Stimulated activated naive CD8-positive, alpha-beta T cell treated with anti-CD3 and anti-CD28 coated beads, Interleukin-15, Interleukin-2, amounts not matched to agents 100 ng/mL and 50 ng/mL, for 24 hours (primary cell): ENCODE data around the gene IRF2.

ENCODE experiments used
- H3K27ac Mint-ChIP-seq: one replicate; pipeline ENCODE4 v1.8.0; 2021; ENCODE audit warnings: mild to moderate bottlenecking, mixed read lengths
- H3K27me3 Mint-ChIP-seq: one replicate; pipeline ENCODE4 v1.8.0; 2021; ENCODE audit warnings: mixed read lengths
- H3K36me3 Mint-ChIP-seq: one replicate; pipeline ENCODE4 v1.8.0; 2021; ENCODE audit warnings: low read depth, mixed read lengths
- H3K4me1 Mint-ChIP-seq: one replicate; pipeline ENCODE4 v1.8.0; 2021; ENCODE audit warnings: low read depth, mixed read lengths
- H3K4me3 Mint-ChIP-seq: one replicate; pipeline ENCODE4 v1.8.0; 2021; ENCODE audit warnings: mild to moderate bottlenecking, mixed read lengths
- H3K9me3 Mint-ChIP-seq: one replicate; pipeline ENCODE4 v1.8.0; 2021; ENCODE audit warnings: mixed read lengths

The IRF2 gene

DNA sequence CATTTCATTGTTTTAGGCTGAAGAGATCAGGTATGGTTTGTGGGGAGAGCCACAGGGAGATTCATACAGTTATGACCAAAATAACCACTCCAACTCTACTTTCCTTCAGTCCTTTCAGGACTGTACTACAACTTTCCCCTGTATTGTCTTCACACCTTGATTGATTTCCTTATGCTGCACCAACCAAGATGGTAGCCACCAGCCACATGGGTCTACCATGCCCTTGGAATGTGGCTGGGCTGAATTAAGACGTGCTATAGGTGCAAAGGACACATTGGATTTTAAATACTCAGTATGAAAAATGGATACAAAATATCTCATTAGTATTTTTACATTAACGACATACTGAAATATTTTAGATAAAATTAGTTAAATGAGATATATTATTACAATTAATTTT lies 11.2 kb downstream of the IRF2 start:
- Mint-ChIP-seq H3K27ac (peak overlapping the region; percentile 39), H3K4me3 (no peak overlapping the region), H3K27me3 (no peaks in the 10 kb centered on the region), H3K9me3 (no peaks in the 10 kb centered on the region), H3K4me1 (peaks cover 77% of the 10 kb centered on the region), H3K36me3 (peaks cover 17% of the 10 kb centered on the region)

DNA sequence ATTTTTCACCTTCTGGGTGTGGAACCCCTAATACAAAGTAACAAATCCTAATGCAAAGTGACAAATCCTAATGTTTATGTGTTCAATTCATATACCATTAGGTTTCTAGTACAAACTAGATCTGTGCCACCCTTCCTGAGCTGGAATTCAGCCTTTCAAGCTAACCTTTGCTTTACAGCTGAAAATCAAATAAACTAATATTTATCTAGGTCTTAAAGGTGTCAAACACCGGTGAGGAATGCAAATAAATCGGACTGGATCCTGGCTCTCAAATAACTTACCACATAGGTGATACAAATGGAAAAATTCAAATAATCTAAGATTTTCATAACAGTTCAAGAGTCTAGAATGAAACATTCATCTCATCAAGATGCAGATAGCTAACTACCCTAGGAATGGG lies 11.6 kb downstream of the IRF2 start:
- H3K4me3 Mint-ChIP-seq = no peak overlapping the region
- no peaks in the 10 kb centered on the region for H3K9me3 Mint-ChIP-seq
- no peak overlapping the region for H3K27ac Mint-ChIP-seq
- H3K36me3 Mint-ChIP-seq = peaks cover 22% of the 10 kb centered on the region
- H3K4me1 Mint-ChIP-seq = peaks cover 78% of the 10 kb centered on the region
- H3K27me3 Mint-ChIP-seq = no peaks in the 10 kb centered on the region

DNA sequence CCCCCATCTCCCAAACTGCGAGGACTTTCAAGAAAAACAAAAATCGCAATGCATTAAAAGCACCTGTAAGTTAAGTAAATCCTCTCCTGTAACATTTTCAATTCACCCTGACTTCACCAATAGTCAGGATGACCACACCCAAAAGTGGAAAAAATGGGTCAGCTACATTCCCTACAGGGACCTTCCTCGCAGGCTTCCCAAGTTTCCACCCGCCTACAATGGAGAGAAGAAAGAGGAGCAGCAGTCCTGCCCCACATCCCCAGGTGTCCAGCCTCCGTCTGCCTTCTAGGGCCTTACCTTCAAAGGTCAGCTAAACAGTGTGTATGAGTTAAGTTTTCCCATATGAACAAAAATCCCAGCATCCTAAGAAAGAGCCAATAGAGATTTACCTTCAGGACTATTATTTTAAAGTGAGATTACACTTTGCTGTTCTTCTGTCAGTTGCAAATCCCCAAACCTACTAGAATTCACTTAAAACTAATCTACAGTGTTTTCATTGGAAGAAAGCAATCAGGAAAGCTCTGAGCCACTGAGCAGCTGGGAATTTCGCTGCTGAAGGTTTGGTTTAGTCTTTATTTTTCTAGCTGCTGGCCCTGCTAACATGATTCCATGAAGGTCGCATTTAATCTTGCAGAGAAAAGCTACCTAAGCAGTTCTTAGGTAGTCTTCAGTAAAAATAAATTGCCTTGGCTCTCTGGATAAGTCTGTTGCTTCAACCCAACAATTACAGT lies 12.5 kb downstream of the IRF2 start:
- Mint-ChIP-seq H3K4me1 (peaks cover 78% of the 10 kb centered on the region), H3K9me3 (no peaks in the 10 kb centered on the region), H3K36me3 (peaks cover 23% of the 10 kb centered on the region), H3K4me3 (no peak overlapping the region), H3K27me3 (no peaks in the 10 kb centered on the region), H3K27ac (peak overlapping the region; percentile 4)

DNA sequence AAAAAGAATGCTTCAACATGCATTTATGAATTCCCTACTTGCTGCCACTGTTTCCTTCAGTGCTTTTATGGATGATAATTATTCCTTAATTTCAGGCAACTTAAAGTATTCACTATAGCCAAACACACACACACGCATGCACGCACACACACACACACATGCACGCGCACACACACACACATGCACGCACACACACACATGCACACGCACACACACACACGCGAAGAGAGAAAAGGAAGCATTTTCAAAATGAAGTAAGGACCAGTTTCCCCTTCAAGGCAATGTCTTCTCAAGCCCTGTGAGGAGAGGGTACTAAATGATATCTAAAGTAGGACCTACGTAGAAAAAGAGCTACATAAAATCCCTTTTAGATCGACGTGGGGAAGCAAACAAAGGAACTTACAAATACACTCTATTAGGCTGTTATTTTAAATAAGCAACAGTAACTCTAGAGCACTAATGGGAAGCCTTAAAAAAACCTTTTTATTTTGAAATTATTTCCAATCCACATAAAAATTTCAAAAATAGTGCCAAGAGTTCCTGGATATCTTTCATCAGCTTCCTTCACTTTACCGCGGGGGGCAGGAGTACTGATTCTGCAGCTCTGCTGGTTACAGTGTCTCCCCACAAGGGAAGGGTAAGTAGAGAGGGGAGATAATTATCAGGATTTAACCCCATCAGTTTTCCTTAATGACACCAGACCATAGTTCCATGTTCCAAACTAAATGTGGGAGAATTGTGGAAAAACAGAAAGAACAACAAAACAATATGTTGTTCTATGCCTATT lies 13.7 kb downstream of the IRF2 start:
- peaks cover 26% of the 10 kb centered on the region for H3K36me3 Mint-ChIP-seq
- H3K27me3 Mint-ChIP-seq = no peaks in the 10 kb centered on the region
- peak overlapping the region; percentile 30 for H3K4me3 Mint-ChIP-seq
- H3K27ac Mint-ChIP-seq = peak overlapping the region; percentile 81
- no peaks in the 10 kb centered on the region for H3K9me3 Mint-ChIP-seq
- peaks cover 81% of the 10 kb centered on the region for H3K4me1 Mint-ChIP-seq

DNA sequence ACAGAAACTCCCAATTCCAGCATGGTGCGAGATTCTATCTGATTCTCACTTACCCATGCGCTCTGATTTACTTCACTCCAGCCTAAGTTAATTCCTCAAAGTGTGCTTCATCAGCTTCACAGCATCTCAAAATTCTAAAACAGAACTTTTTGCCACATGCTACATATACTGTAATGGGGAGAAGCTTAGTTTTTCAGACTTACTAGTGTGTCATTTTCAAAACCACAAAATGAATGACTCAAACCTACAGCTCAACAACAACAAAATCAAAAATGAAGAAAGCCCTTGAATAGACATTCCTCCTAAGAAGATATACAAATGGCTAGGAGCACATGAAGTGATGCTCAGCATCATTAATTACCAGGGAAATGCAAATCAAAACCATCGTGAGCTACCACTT lies 14.9 kb downstream of the IRF2 start:
- H3K9me3 Mint-ChIP-seq = no peaks in the 10 kb centered on the region
- peaks cover 85% of the 10 kb centered on the region for H3K4me1 Mint-ChIP-seq
- peak overlapping the region; percentile 42 for H3K4me3 Mint-ChIP-seq
- H3K36me3 Mint-ChIP-seq = peaks cover 19% of the 10 kb centered on the region
- no peaks in the 10 kb centered on the region for H3K27me3 Mint-ChIP-seq
- peak overlapping the region; percentile 51 for H3K27ac Mint-ChIP-seq

DNA sequence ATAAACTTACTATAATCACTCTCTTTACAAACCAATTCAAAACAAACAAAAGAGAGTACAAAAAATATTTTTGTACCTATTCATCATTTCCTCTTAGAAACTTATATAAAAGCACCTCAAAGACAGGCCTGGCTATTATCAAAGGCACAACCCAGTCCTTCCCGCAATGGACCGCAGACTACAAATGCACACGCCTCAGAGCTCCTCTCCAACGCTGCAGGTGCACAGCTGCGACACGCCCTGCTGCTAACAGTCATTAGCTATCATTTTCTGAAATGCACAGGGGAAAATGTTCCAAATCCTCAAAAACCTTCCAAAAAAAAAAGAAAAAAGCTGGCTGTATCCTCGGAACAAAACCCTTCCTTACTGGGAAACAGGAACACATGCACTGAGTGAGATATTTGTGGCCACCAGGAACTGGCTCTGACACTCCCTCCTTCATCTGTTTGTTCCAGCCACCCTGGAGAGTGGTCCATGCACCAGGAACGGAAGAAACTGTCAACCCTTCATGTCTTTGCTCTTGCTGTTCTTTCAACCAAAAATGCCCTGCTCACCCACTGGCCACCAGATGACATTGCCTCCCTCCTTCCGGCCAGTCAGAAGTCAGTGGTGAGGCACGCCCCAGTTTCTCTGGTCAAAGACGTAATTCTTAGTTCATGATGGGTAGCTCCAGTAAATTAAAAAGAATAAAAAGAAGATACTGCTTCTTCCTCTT lies 16.7 kb downstream of the IRF2 start:
- Mint-ChIP-seq H3K36me3 (peaks cover 19% of the 10 kb centered on the region), H3K4me1 (peaks cover 97% of the 10 kb centered on the region), H3K27ac (peak overlapping the region; percentile 4), H3K4me3 (no peak overlapping the region), H3K9me3 (no peaks in the 10 kb centered on the region), H3K27me3 (no peaks in the 10 kb centered on the region)

DNA sequence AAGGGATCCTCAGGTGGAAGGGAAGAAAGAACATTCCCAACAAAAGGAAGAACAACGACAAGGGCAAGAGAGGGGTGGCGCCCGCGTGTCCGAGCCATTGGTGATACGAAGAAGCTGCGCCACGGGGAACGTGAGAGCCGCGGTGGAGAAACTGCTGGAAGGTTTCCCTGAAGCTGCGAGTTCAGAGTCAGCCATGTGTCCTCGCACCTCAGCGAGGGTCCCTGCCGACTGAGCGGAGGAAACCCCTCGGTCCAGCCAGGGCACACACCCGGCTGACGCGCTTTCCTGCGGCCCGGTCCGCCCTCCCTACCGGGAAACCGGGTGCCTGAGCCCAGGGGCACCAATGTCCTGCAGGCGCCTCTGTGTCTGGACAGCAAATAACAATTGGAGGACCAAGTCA lies 18.0 kb downstream of the IRF2 start:
- Mint-ChIP-seq H3K27me3 (no peaks in the 10 kb centered on the region), H3K27ac (no peak overlapping the region), H3K4me3 (no peak overlapping the region), H3K9me3 (no peaks in the 10 kb centered on the region), H3K36me3 (peaks cover 19% of the 10 kb centered on the region), H3K4me1 (peaks cover 96% of the 10 kb centered on the region)

DNA sequence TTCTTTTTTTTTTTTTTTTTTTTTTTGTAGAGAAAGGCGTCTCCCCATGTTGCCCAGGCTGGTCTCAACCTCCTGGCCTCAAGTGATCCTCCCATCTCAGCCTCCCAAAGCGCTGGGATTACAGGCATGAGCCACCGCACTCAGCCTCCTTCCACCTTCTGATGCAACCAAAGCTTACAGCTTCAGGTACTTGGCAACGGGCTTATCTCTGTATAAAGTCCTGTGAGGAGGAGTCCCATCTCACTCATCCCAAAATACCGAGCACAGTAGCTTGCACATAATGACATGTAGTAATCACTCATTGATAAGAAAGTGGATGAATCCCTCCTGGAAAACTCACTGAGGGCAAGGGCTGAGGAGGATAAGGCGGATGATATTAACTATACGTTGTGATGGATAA lies 19.1 kb downstream of the IRF2 start:
- Mint-ChIP-seq H3K9me3 (no peaks in the 10 kb centered on the region), H3K4me1 (peaks cover 93% of the 10 kb centered on the region), H3K27me3 (no peaks in the 10 kb centered on the region), H3K4me3 (no peak overlapping the region), H3K27ac (peak overlapping the region; percentile 4), H3K36me3 (peaks cover 19% of the 10 kb centered on the region)

DNA sequence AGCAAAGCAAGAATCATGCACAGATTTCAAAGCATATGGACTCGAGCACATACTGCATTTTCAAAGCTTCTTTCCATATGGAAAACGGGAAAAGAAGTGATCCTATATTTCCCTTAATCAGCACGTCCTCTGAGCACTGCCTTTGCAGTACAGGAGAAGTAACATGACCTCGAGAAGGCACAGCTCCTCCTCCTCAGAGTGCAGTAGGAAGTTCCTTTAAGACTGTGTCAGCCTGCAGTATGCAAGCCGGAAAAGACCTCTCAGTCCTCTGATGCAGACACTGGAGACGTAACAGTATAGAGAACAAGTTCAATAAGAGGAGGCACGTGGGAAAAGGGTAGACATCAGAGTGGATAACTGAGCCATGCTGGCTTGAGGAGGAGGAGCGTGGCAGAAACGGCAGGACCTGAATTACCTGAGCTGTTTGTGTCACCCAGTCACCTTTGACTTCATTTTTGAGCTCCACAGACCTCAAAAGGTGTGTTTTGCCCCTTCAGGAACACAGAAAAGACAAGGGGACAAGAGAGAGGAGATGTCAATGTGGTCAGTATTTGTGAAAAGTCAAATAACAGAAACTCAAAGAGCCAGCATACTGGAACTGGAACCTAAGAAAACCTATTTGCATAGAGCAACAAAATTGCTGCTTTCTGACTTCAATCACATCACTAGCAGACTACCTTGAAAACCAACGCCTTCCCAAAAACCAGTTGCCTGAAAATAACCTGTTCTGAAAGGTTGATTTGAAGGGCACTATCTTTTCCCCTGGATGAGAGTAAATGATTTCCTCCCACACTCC lies 20.8 kb downstream of the IRF2 start:
- no peaks in the 10 kb centered on the region for H3K27me3 Mint-ChIP-seq
- H3K4me3 Mint-ChIP-seq = peak overlapping the region; percentile 66
- peak overlapping the region; percentile 87 for H3K27ac Mint-ChIP-seq
- no peaks in the 10 kb centered on the region for H3K9me3 Mint-ChIP-seq
- peaks cover 93% of the 10 kb centered on the region for H3K4me1 Mint-ChIP-seq
- peaks cover 32% of the 10 kb centered on the region for H3K36me3 Mint-ChIP-seq

DNA sequence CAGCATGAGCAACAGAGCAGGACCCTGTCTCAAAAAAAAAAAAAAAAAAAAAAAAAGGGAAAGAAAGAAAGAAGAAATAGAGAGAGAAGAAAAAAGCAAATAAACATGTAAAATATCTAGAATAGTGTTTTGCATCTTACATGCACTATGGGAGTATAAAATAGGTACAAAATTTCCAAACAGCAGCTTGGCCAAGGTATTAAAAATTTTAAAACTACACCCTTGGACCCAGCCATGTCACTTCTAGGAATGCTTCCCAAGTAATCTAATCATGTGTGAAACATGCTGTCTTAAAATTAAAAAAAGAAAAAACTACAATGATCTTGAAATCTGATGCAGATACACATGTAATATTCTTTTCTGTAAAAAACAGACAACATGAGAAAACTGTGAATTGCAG lies 21.6 kb downstream of the IRF2 start:
- no peak overlapping the region for H3K27ac Mint-ChIP-seq
- no peak overlapping the region for H3K4me3 Mint-ChIP-seq

DNA sequence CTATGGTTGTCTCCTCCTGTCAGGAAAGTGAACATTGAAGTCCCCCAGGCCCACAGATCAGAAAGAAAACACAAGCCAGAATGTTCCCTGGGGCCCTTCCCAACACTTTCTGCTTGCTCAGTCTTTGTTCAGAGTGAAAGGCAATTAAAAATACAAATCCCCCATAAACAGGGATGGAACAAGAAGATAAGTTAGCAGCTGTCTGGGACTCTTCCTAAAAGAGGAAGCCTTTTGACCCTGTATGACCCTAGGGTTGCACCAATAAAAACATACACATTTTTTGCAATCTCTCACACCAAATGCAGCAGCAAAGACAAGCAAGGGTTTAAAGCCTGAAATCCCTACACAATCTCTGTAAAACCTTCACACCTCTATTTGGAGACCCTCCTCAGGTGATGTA lies 22.6 kb downstream of the IRF2 start:
- H3K36me3 Mint-ChIP-seq = peaks cover 36% of the 10 kb centered on the region

More for the DNA sequence above, 21.6 kb downstream of the IRF2 start:
- H3K36me3 Mint-ChIP-seq = peaks cover 33% of the 10 kb centered on the region
- no peaks in the 10 kb centered on the region for H3K27me3 Mint-ChIP-seq
- H3K9me3 Mint-ChIP-seq = no peaks in the 10 kb centered on the region
- H3K4me1 Mint-ChIP-seq = peaks cover 93% of the 10 kb centered on the region

DNA sequence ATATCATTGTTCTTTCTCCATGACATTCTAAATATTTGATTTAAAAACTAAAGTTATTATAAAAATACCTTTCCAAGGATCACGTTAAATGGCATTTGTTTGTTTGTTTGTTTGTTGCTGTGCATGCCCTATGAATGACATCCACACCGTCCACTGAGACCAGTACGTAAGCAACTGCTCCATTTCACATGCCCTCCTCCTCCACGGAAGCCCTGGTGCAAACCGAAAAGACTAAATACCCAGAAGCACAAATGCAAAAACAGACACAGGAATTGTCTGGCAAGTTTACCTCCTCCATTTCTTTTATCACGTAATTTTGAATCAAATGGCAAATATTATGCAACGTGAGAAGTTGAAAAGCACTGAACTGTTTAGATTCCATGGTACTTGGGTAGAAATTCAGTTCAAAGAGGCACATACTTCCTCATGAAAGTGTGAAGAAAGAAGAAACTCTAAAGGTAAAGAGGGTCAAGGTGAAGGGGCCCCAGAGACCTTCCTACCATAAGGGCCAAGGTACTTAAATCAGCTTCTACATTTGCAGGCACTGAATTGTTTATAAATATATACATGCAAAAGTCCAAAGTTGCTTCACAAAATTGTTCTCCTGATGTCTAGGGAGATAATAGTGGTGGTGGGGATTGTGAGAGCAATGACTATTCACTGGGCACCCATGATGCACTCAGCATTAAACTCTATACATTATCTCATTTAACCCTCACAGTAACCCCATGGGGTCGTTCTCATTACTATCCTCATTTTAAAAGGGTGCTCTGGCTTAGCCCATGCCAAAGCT lies 23.4 kb downstream of the IRF2 start:
- H3K4me3 Mint-ChIP-seq = no peak overlapping the region
- H3K9me3 Mint-ChIP-seq = no peaks in the 10 kb centered on the region
- peak overlapping the region; percentile 9 for H3K27ac Mint-ChIP-seq
- peaks cover 93% of the 10 kb centered on the region for H3K4me1 Mint-ChIP-seq
- no peaks in the 10 kb centered on the region for H3K27me3 Mint-ChIP-seq
- H3K36me3 Mint-ChIP-seq = peaks cover 39% of the 10 kb centered on the region

More for the DNA sequence above, 22.6 kb downstream of the IRF2 start:
- Mint-ChIP-seq H3K9me3 (no peaks in the 10 kb centered on the region), H3K27ac (peak overlapping the region; percentile 51), H3K4me1 (peaks cover 93% of the 10 kb centered on the region), H3K27me3 (no peaks in the 10 kb centered on the region), H3K4me3 (no peak overlapping the region)

DNA sequence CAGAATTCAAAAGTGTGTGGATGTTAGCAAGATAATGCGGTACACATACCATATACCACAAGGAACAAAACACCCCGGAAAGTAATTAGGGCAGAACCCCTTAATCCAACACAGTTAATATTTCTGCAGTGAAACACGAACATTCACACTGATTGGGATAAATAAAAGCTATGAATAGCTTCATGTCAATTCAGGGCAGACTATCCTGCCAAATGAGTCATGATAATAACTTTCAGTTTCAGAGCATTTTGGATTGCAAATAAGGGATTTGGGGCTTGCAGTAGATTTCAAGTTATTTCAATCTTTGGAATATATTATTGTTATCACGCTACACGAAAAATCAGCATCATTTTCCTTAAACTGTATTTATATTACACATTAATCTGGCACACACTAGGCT lies 24.3 kb downstream of the IRF2 start:
- Mint-ChIP-seq H3K27me3 (no peaks in the 10 kb centered on the region), H3K9me3 (no peaks in the 10 kb centered on the region), H3K4me1 (peaks cover 93% of the 10 kb centered on the region), H3K27ac (no peak overlapping the region), H3K36me3 (peaks cover 40% of the 10 kb centered on the region), H3K4me3 (no peak overlapping the region)

DNA sequence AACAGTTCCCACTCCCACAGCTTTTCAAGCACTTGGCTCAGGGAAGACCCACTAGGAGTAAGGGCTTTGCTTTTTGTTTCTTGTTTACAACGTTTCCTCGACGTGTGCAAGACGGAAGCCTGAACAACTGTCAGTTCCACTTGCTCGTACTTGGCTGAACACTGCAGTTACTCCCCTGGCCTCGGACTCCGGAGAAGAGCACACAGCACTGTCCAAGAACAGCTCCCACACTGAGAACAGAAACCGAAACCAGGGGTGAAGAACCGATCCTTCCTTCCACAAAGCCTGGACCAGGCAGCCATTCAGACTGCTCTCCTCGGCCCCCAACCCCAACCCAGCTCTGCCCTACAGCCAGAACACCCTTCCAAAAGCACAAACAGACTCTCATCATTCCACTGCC lies 25.5 kb downstream of the IRF2 start:
- Mint-ChIP-seq H3K27me3 (no peaks in the 10 kb centered on the region), H3K36me3 (peaks cover 48% of the 10 kb centered on the region), H3K9me3 (no peaks in the 10 kb centered on the region), H3K27ac (peak overlapping the region; percentile 46), H3K4me3 (peak overlapping the region; percentile 72), H3K4me1 (peaks cover 93% of the 10 kb centered on the region)
